Measurements from ENCODE around the gene TRIM24. TPM values are rescaled to one million over a fixed set of nuclear protein-coding genes. Genes with fewer than 3 reads are reported as not detected.

TRIM24 gene
- total RNA-seq, 2 experiments from 2014 or later, result 13.6 to 15.9 TPM

DNA sequence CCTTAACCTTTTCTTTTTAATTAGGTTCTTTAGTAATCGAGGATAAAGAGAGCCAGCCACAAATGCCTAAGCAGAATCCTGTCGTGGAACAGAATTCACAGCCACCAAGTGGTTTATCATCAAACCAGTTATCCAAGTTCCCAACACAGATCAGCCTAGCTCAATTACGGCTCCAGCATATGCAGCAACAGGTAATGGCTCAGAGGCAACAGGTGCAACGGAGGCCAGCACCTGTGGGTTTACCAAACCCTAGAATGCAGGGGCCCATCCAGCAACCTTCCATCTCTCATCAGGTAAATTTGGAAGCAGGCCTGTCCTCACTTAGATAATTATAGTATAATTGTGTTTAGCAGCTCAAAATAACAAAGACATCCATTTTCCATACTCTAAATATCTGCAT, 94.6 kb downstream of the TRIM24 start:
- CTCF ChIA-PET, result no interaction called here
- intact Hi-C loops (cut with micrococcal nuclease), result no loop called here
- Mint-ChIP-seq H3K36me3 (peaks cover 89% of the 10 kb centered on the region), H3K27me3 (no peaks in the 10 kb centered on the region), H3K9me3 (peaks cover 63% of the 10 kb centered on the region), H3K4me1 (ENCODE audit: low read depth) (no peaks in the 10 kb centered on the region), H3K4me3 (no peak overlapping the region), H3K27ac (no peak overlapping the region)
- POLR2A ChIA-PET, result no interaction called here
- no peak for DNase-seq

DNA sequence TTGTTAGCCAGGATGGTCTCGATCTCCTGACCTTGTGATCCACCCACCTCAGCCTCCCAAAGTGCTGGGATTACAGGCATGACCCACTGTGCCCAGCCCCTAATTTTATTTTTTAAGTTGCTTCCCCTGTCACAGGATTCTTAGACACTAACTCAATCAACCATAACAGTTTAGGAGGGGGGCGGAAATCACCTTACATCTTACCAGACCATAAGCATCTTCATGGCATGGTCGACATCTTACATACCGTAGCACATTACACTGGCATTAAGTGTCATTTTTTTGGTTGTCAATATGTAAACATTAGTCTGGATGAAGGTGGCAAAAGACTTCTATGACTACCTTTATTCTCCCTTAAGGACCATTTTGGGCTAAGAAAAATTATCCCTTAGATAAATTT, 95.6 kb downstream of the TRIM24 start:
- no peak overlapping the region for H3K4me3 Mint-ChIP-seq
- peaks cover 91% of the 10 kb centered on the region for H3K36me3 Mint-ChIP-seq
- no peaks in the 10 kb centered on the region for H3K4me1 Mint-ChIP-seq (ENCODE audit: low read depth)
- POLR2A ChIA-PET, result no interaction called here
- intact Hi-C loops (cut with micrococcal nuclease), result no loop called here
- CTCF ChIA-PET, result no interaction called here
- H3K27me3 Mint-ChIP-seq, result no peaks in the 10 kb centered on the region
- peaks cover 68% of the 10 kb centered on the region for H3K9me3 Mint-ChIP-seq
- DNase-seq, result no peak
- H3K27ac Mint-ChIP-seq, result no peak overlapping the region

DNA sequence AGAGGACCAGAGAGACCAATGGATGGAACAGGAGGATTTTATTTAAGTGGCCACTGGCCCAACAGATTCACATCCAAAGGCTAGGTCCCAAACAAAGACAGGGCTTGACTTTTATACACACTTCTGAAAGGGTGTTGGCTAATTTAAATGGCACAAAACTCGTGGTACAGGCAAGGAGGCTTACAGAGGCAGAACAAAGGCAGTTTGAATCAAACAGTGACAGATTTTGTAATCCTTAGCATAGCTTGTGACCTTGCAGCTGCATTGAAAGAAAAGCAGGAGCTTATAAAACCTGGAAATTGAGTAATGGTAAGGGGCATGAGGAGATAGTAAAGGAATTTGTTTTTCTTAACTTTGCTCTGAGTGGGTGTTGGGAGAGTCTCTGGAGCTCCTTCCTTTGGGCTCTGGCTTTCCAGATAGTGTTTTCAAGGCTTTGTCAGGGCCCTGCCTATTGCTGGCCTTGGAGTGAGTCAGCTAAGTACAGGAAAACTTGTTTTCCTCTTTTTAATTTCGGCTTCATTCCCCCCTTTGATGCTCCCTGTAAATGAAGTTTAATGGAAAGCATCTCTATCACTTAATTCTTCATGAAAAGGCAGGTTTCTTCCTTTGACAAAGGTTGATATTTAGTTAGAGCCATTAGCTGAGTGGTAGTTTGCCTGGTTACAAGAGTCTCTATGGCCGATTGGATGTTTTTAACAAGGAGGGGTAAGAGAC, 96.9 kb downstream of the TRIM24 start:
- no peak overlapping the region for H3K27ac Mint-ChIP-seq
- intact Hi-C loops (cut with micrococcal nuclease), result no loop called here
- ChIA-PET POLR2A (no interaction called here), CTCF (no interaction called here)
- H3K36me3 Mint-ChIP-seq, result peaks cover 94% of the 10 kb centered on the region
- H3K4me3 Mint-ChIP-seq, result no peak overlapping the region
- H3K27me3 Mint-ChIP-seq, result no peaks in the 10 kb centered on the region
- DNase-seq, result no peak
- peaks cover 68% of the 10 kb centered on the region for H3K9me3 Mint-ChIP-seq
- no peaks in the 10 kb centered on the region for H3K4me1 Mint-ChIP-seq (ENCODE audit: low read depth)

DNA sequence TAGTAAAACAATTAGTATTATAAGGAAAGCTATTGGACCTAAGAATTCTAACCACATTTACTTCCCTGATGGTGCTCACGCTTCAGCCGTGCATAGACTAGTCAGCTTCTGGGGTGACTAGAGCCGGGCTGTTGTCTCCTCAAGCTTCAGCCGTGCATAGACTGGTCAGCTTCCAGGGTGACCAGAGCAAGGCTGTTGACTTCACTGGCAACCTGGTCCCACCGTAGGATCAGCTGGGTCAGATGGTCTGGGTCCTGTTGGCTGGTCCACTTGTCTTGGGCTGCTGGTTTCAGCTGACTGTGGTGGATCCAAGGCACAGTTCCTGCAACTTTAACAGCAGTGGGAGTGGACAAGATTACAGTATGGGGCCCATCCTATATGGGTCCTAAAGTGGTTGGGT, 99.4 kb downstream of the TRIM24 start:
- Mint-ChIP-seq H3K27ac (no peak overlapping the region), H3K4me1 (ENCODE audit: low read depth) (no peaks in the 10 kb centered on the region), H3K36me3 (peaks cover 97% of the 10 kb centered on the region), H3K4me3 (no peak overlapping the region), H3K27me3 (no peaks in the 10 kb centered on the region), H3K9me3 (peaks cover 72% of the 10 kb centered on the region)
- ChIA-PET CTCF (no interaction called here), POLR2A (no interaction called here)
- intact Hi-C loops (cut with micrococcal nuclease), result no loop called here
- no peak for DNase-seq

DNA sequence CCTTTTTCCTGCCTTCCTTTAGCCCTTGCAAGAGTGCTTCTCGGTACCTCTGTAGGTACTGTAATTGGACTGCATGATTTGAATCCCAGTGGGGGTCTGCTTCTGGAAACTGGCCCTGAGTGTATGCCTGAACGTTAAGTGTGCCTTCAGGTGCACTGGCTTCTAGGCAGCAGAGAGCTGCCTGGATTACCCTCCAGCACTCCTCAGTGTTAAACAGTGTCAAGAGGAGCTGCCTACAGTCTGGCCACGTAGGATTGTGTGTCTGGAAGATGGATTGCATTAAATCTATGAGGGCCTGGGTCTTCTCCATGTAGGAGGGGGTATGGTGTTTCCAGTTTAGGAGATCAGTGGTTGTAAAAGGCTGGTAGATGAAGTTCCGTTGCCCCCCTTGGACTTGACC, 103.7 kb downstream of the TRIM24 start:
- no peak for DNase-seq
- Mint-ChIP-seq H3K36me3 (peaks cover 87% of the 10 kb centered on the region), H3K4me1 (ENCODE audit: low read depth) (no peaks in the 10 kb centered on the region), H3K9me3 (peaks cover 51% of the 10 kb centered on the region), H3K27me3 (no peaks in the 10 kb centered on the region), H3K4me3 (no peak overlapping the region), H3K27ac (no peak overlapping the region)
- ChIA-PET POLR2A (no interaction called here), CTCF (no interaction called here)
- intact Hi-C loops (cut with micrococcal nuclease), result no loop called here

DNA sequence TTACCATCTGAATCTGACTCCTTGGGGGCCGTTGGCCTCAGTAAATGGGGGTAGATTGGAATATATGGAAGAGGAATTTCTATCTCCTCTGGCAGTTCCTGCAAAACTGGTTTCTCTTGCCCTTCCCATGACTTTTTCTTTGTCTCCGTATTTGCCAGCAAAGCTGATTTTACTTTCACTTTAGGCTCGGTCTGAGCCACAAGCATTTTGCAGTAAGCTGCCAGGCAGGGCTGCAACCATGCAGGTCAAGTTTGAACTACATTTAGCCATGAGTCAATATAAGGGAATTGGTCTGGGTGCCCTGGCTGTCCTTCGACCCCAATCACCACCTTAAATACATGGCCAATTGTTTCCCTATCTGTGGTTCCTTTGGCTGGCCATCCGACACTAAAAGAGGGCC, 104.3 kb downstream of the TRIM24 start:
- H3K36me3 Mint-ChIP-seq, result peaks cover 87% of the 10 kb centered on the region
- CTCF ChIA-PET, result no interaction called here
- H3K9me3 Mint-ChIP-seq, result peaks cover 47% of the 10 kb centered on the region

DNA sequence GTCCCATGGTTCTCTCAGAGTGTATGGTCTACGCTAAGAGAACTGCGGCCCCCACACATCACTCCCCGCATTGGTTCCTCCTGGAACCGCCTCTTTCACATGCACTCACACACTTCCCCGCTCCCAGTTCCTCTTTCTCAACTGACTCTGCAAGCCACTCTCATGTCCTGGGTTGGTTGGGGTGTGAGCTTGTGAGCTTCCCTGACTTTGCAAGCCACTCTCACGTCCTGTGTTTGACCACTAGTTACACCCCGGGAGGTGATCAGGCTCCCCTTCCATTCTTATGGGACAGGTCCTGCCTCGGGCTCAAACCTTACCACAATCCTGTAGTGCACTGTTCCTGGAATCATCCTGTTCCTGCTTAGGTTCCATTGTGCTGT, 105.0 kb downstream of the TRIM24 start:
- DNase-seq, result no peak
- ChIA-PET CTCF (no interaction called here), POLR2A (no interaction called here)
- Mint-ChIP-seq H3K9me3 (peaks cover 45% of the 10 kb centered on the region), H3K27me3 (no peaks in the 10 kb centered on the region), H3K36me3 (peaks cover 85% of the 10 kb centered on the region), H3K27ac (no peak overlapping the region), H3K4me3 (no peak overlapping the region), H3K4me1 (ENCODE audit: low read depth) (no peaks in the 10 kb centered on the region)
- intact Hi-C loops (cut with micrococcal nuclease), result no loop called here

More for the DNA sequence above, 104.3 kb downstream of the TRIM24 start:
- H3K4me1 Mint-ChIP-seq (ENCODE audit: low read depth), result no peaks in the 10 kb centered on the region
- no peak overlapping the region for H3K27ac Mint-ChIP-seq
- DNase-seq, result no peak
- H3K27me3 Mint-ChIP-seq, result no peaks in the 10 kb centered on the region
- POLR2A ChIA-PET, result no interaction called here
- no peak overlapping the region for H3K4me3 Mint-ChIP-seq
- intact Hi-C loops (cut with micrococcal nuclease), result no loop called here

DNA sequence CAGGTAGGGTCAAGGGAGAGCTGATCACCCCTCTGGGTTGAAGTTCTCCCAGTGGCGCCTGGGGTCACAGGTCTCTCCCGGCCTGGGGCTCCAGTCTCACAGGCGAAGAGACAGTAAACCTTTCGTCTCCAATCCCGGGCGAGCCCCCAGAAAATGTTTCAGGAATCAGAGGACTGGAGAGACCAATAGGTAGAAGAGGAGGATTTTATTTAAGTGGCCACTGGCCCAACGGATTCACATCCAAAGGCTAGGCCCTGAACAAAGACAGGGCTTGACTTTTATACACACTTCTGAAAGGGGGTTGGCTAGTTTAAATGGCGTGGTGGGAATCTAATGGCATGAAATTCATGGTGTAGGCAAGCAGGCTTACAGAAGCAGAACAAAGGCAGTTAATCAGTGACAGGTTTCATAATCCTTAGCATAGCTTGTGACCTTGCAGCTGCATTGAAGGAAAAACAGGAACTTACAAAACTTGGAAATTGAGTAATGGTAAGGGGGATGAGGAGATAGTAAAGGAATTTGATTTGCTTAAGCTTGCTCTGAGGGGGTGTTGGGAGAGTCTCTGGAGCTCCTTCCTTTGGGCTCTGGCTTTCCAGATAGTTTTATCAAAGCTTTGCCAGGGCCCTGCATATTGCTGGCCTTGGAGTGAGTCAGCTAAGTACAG, 105.5 kb downstream of the TRIM24 start:
- H3K9me3 Mint-ChIP-seq, result peaks cover 41% of the 10 kb centered on the region
- H3K27me3 Mint-ChIP-seq, result no peaks in the 10 kb centered on the region
- H3K4me3 Mint-ChIP-seq, result no peak overlapping the region
- intact Hi-C loops (cut with micrococcal nuclease), result no loop called here
- peaks cover 83% of the 10 kb centered on the region for H3K36me3 Mint-ChIP-seq
- ChIA-PET POLR2A (no interaction called here), CTCF (no interaction called here)
- no peak overlapping the region for H3K27ac Mint-ChIP-seq
- no peaks in the 10 kb centered on the region for H3K4me1 Mint-ChIP-seq (ENCODE audit: low read depth)
- no peak for DNase-seq

DNA sequence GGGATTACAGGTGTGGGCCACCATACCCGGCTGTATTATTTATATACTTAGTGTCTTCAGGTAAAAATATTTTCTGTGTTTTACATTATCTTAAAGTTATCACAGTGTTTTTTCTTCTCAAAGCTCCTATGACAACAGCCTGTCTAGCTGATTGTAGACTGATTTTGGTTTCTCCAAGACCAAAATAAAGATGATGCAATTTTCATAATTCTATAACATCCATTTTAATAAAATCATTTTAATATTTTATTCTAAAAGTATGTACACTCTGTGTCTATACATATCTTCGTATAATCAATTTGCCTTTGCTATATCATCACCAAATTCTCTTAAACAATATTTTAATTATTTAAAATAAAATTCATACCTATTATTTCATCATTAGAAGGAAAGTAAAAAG, 108.6 kb downstream of the TRIM24 start:
- no peak for DNase-seq
- Mint-ChIP-seq H3K27ac (no peak overlapping the region), H3K9me3 (peaks cover 24% of the 10 kb centered on the region), H3K4me1 (ENCODE audit: low read depth) (no peaks in the 10 kb centered on the region), H3K36me3 (peaks cover 68% of the 10 kb centered on the region), H3K4me3 (no peak overlapping the region), H3K27me3 (no peaks in the 10 kb centered on the region)
- ChIA-PET POLR2A (no interaction called here), CTCF (no interaction called here)
- intact Hi-C loops (cut with micrococcal nuclease), result no loop called here

DNA sequence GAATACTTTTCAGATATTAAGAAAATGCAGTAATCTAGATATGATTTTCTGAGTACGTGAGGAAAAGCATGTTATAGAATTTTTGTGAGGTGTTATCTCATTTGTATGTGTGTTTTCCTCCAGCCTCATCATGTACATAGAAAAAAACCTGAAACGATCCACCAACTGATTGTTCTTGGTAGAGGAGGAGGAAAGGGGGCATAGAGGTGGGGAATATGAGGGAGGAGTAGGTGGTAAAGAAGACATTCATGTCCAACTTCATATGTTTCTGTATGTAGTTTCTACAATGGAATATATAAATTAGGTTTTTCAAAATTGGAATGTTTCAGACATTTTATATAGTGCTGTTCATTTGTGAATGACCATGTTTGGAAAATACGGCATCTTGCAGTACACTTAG, 109.4 kb downstream of the TRIM24 start:
- Mint-ChIP-seq H3K36me3 (peaks cover 67% of the 10 kb centered on the region), H3K27ac (no peak overlapping the region), H3K27me3 (no peaks in the 10 kb centered on the region), H3K4me1 (ENCODE audit: low read depth) (no peaks in the 10 kb centered on the region), H3K4me3 (no peak overlapping the region), H3K9me3 (peaks cover 17% of the 10 kb centered on the region)
- ChIA-PET POLR2A (no interaction called here), CTCF (no interaction called here)
- intact Hi-C loops (cut with micrococcal nuclease), result no loop called here
- DNase-seq, result no peak

DNA sequence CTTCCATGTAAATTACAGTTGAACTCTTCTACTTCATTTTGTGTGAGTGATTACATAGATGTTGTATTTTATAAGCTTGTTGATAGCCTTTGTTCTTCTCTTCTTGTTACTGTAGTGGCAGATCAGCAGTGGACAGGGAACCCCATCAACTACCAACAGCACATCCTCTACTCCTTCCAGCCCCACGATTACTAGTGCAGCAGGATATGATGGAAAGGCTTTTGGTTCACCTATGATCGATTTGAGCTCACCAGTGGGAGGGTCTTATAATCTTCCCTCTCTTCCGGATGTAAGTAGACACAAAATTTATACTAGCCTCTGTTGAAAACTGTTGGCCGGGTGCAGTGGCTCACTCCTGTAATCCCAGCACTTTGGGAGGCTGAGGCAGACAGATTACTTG, 110.7 kb downstream of the TRIM24 start:
- Mint-ChIP-seq H3K27ac (no peak overlapping the region), H3K9me3 (peaks cover 4% of the 10 kb centered on the region), H3K36me3 (peaks cover 58% of the 10 kb centered on the region), H3K4me1 (ENCODE audit: low read depth) (no peaks in the 10 kb centered on the region), H3K27me3 (no peaks in the 10 kb centered on the region), H3K4me3 (no peak overlapping the region)
- intact Hi-C loops (cut with micrococcal nuclease), result no loop called here
- CTCF ChIA-PET, result no interaction called here
- POLR2A ChIA-PET, result no interaction called here
- DNase-seq, result no peak

DNA sequence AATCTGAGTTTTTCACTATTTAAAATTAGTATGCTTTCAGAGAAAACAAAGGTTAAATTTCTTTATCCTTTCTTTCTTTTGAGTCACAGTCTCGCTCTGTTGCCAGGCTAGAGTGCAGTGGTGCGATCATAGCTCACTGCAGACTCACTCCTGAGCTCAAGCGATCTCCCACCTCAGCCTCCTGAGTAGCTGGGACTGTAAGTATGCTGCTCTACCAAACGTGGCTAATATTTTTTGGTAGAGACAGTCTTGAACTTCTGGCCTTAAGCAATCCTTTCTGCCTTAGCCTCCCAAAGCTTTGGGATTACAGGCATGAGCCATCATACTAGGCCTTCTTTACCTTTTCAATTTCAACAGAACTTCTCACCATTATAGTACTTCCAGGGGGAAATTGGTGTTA, 113.7 kb downstream of the TRIM24 start:
- no peak overlapping the region for H3K27ac Mint-ChIP-seq
- no peak for DNase-seq
- ChIA-PET POLR2A (no interaction called here), CTCF (no interaction called here)
- intact Hi-C loops (cut with micrococcal nuclease), result no loop called here
- H3K27me3 Mint-ChIP-seq, result no peaks in the 10 kb centered on the region
- H3K4me3 Mint-ChIP-seq, result no peak overlapping the region
- H3K36me3 Mint-ChIP-seq, result peaks cover 53% of the 10 kb centered on the region
- H3K4me1 Mint-ChIP-seq (ENCODE audit: low read depth), result no peaks in the 10 kb centered on the region
- no peaks in the 10 kb centered on the region for H3K9me3 Mint-ChIP-seq

DNA sequence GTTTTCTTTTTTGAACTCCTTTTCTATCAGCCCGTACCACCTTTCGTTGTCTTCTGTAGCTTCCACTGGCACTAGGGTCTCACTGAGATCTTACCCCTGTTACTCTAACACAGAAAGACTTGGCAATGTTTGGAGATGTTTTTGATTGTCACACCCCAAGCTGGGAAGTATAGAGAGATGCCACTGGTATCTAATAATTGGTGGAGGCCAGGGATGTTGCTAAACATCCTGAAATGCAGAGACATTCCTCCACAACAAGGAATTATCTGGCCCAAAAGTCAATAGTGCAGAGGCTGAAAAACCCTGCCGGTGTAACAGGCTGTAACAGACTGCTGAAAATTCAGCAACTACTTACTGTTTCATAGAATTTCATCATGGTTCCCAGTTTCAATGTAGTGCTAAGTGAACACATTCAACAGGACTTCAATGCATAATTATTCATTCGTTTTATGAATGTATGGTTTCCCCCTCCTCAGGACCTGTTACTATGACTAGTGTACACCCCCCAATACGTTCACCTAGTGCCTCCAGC, 115.9 kb downstream of the TRIM24 start:
- Mint-ChIP-seq H3K4me3 (no peak overlapping the region), H3K36me3 (peaks cover 54% of the 10 kb centered on the region), H3K9me3 (no peaks in the 10 kb centered on the region), H3K27me3 (no peaks in the 10 kb centered on the region), H3K4me1 (ENCODE audit: low read depth) (no peaks in the 10 kb centered on the region), H3K27ac (no peak overlapping the region)
- no peak for DNase-seq
- intact Hi-C loops (cut with micrococcal nuclease), result no loop called here
- ChIA-PET CTCF (no interaction called here), POLR2A (no interaction called here)

Measured in activated CD4-positive, alpha-beta memory T cell treated with anti-CD3 and anti-CD28 coated beads for 36 hours (primary cell).